Stimulated activated CD8-positive, alpha-beta memory T cell treated with anti-CD3 and anti-CD28 coated beads, Interleukin-15, amount 100 ng/mL, for 24 hours (primary cell): ENCODE measurements around the gene SMIM28.

Experiments used
- DNase-seq: peaks from one replicate; pipeline ENCODE4 v3.0.0-alpha.2; 2020; ENCODE audit warnings: low read depth

SMIM28 gene

DNA sequence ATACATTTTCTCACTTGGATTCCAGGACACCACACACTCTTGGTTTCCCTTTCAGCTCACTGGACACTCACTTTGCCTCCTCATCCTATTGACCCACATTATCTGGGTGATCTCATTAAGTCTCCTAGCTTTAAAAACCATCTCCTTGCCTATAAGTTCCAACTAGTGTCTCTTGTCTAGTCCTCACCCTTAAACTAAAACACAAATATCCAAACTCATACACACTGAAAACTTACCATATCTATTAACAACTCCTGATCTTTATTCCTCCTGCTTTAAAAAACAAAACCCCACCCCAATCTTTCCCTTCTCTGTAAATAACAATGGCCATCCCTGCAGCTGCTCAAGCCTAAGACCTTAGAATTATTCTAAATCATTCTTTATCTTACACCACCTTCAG lies 3.5 kb upstream of the SMIM28 start:
- no peak for DNase-seq

DNA sequence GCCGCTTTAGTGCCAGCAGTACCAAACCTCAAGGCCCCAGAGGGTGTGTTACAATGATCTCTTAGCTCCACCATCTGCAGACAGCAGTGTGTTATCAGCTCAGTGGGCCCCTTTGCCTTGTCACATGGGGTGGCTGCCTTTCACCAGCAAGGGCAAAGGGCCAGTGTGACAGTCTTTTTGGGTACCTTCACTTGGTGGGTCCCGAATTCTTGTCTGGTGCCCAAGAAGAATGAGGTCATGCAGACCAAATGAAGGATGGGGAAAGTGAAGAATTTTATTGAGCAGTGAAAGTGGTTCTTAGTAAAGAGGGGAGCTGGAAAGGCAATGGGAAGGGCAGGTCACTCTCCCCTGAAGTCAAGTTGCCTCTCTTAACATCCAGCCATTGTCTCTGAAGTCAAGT lies 2.9 kb upstream of the SMIM28 start:
- DNase-seq = no peak

- DNase-seq = no peak
These were observed 663 bp upstream of the SMIM28 start for GRCh38 chr6:138377042-138377441.

DNA sequence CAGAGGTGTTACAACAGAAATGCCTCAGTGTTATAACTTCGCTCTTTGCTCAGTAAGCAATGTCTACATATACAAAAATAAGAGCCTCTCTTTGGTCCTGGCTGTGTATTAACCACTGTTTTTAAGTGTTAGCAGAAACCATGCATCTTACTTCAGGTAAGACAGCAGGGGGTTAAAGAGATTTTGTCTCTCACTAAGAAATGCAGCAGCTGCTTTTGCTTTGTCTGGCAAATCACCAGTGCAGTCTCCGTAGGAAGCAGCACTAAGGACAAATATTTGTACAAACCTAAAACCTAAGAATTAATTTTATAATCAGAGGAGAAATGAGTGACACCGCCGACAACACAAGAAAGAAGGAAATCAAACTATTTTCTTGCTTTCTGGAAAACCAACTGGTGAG lies 758 bp downstream of the SMIM28 start:
- no peak for DNase-seq

DNA sequence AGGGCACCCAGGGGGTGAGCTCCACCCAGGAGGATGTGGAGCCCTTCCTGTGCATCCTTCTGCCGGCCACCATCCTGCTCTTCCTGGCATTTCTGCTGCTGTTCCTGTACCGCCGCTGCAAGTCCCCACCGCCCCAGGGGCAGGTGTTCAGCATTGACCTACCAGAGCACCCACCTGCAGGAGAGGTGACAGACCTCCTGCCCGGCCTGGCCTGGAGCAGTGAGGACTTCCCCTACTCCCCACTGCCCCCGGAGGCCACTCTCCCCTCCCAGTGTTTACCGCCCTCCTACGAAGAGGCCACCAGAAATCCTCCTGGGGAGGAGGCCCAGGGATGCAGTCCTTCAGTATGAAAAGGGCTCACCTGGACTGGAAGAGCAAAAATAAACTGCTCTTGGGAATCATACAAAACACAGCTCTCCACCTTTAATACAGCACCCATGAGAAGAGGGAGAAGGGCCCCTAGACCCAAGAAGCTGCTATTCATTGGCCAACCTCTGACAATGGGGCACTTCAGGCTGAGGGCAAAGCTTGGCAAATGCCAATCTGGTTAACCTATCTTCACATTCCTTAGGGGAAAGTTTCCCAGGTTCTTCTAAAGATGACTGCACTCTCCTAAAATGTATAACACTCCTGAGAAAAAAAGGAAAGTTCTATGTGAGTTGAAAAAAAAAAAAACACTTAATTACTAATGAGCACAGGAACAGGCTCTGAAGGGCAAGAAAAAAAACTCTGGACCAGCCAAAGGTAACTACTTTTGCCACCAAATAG lies 5.0 kb downstream of the SMIM28 start:
- DNase-seq = no peak

DNA sequence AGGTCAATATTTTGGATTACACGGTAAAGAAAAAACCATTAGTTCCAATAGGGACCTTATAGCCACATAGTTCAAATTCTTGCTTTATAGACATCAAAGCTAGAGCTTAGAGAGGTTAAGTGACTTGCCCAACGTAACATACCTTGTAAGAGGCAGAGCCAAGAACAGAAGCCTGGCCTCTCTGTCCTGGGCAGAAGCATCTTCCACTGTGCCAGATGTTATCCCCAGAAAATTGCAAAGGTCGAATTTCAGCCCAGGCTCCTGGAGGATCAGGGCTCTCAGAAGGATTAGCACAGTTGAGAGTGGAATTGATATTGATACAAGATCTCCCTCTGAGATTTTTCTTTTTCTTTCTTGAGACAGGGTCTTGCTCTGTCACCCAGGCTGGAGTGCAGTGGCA lies 6.1 kb downstream of the SMIM28 start:
- DNase-seq = no peak

GRCh38 chr6:138386897-138387296 lies 9.2 kb downstream of the SMIM28 start:
- no peak for DNase-seq

GRCh38 chr6:138387577-138388368 lies 10.1 kb downstream of the SMIM28 start:
- DNase-seq = no peak

DNA sequence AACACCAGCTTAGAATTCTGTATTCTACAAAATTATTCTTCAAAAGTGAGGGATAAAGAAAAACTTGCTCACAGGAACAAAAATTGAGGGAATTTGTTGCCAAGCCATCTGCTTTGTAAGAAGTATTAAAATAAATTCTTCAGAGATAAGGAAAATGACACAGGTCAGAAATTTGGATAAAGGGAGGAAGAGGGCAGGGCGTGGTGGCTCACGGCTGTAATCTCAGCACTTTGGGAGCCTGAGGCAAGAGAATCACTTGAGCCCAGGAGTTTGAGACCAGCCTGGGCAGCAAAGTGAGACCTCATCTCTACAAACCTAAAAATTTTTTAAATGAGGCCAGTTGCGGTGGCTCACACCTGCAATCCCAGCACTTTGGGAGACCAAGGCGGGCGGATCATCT lies 11.8 kb downstream of the SMIM28 start:
- DNase-seq = no peak

DNA sequence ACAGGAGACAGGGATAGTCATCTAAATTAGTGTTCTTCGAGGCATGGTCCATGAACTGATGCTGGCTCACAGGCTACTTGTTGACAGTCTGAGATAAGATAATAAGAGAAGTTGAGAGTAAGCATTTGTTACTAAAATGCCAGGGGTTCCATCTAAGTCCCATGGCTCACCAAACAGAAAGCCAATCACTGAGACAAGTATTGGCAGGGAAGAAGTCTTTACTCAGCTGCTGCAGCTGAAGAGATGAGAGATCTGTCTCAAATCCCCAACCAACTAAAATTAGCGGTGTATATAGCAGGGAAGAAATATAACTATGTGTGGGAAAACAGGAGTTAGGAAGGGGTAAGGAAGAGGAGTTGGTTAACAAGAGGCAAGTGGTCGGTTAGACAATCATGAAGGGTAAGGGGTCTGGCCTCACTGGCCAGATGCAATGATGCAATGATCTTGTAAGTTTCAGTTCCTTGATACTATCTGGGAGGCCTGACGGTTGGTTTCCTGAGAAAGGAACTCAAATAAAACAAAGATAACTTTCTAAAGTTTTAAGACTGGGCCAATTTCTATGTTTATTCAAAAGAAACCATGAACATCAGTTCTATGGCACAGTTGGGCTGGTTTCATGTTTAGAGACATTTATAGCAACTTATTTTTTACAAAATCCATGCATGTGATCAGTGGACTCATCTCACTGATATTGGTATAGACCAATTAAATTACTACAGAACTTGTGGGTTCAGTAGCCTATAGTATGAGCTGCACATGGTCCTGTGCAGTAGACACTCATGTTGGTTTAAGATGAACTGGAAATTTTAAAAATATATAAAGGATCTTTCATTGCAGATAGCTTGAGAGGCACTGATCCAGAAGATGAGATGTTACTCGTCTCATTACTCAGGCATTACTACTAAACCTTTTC lies 16.4 kb downstream of the SMIM28 start:
- no peak for DNase-seq

GRCh38 chr6:138396709-138397108 lies 19.0 kb downstream of the SMIM28 start:
- no peak for DNase-seq

GRCh38 chr6:138397128-138398122 lies 19.7 kb downstream of the SMIM28 start:
- no peak for DNase-seq

DNA sequence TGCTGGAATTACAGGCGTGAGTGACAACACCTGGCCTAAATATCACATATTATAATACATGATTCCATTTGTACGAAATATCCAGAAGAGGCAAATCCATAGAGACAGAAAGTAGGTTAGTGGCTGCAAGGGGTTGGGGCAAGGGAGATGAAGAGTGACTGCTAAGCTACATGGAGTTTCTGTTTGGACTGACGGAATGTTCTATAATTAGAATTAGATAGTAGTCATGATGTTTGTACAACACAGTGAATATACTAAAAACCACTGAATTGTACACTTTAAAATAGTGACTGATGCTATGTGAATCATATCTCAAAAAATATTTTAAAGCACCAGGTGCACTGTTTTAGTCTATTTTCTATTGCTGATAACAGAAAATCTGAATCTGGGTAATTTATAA lies 22.6 kb downstream of the SMIM28 start:
- DNase-seq = no peak

GRCh38 chr6:138401960-138402837 lies 24.5 kb downstream of the SMIM28 start:
- no peak for DNase-seq

GRCh38 chr6:138402838-138403187 lies 25.1 kb downstream of the SMIM28 start:
- no peak for DNase-seq

DNA sequence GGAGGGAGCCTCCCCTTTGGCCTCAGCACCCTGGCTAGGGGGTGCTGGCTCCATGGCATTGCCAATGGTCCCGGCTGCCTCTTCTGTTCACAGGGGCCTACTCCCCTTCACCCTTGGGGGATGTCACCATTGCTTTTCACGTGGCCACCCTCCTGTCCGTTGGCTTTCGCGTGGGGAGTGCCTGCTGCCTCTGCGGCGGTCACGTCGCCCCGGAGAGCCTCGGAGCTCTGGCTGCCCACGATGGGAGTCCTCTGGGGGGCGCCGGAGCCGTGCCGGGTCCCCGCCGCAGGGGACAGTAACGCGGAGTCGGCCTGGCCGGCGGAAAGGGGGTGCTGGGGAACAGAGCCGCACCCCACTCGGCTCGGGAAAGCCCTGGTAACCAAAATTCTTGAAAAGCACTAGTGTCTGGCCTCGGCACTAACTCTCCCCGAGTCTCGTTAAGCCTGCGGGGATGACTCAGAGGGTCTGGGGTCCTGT lies 25.7 kb downstream of the SMIM28 start:
- DNase-seq = peak; percentile 6

GRCh38 chr6:138403801-138404665 lies 26.3 kb downstream of the SMIM28 start, which contains the start of gene HEBP2:
Gene HEBP2 (plus strand): TSS chr6:138404223. CDS start chr6:138404496, 273 bp downstream.
- DNase-seq = peak; percentile 66

DNA sequence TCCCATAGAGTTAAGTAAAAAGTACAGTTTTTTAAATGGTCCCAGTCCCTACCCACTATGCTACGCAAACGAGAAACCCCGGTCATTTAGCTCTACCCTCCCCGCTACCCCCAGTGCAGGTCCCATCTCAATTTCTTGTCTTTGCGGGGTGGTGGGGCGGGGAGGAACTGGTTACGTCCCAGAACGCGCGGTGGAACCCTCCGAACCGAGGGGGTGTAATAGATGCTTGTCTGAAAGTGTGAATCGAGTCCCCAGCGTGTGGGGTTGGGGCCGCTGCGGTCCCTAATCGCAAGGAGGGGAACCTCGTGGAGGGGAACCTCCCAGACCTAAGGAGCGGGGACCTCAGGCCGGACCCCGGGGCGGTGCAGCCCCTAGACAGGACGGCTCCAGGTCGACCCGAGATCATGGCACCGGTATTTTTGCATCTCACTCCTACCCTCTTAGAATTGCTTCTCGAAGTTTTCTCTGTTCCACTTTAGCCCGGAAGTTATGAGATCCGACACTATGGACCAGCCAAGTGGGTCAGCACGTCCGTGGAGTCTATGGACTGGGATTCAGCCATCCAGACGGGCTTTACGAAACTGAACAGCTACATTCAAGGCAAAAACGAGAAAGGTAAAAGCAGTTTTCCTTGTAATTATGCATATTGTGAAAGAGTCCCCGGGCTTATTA lies 27.1 kb downstream of the SMIM28 start:
- peak; percentile 4 for DNase-seq
